ENCODE measurements around the gene DUSP5.
A peak's percentile ranks its signal among the peaks of the same experiment; 100 is the strongest.
"Not testable (repeated sequence)": the region's sequence is repeated elsewhere in the genome, so short reads cannot be mapped to it uniquely, and the experiment has no call there.

Gene DUSP5

GRCh38 chr10:110461088-110461487 lies 36.6 kb upstream of the DUSP5 start:
- DNase-seq = peak; percentile 88

DNA sequence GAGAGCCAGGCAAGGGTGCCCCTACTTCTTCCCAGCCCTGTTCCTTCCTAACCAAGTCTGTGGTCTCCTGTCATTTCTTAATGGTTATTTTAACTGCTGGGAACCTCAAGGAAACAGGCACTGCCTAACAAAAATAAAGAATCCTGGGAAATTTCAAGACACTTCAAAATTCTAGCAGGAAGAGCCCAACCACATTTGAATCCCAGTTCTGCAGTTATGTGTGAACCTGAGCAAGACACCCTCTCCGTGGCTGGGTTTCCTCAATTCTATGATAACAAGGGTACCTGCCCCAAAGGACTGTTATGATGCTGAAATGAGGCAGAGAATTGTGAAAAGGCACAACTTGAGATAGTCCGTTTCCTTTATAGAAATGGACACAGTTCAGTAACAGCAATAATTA lies 36.2 kb upstream of the DUSP5 start:
- peaks cover 65% of the 10 kb centered on the region for H3F3A ChIP-seq (ENCODE audit: insufficient read depth, low read length)
- peak; percentile 25 for DNase-seq
- peak overlapping the region; percentile 81 for H3K4me2 ChIP-seq (ENCODE audit: low read depth, low read length)
- no peak for TF ChIP-seq CTCF (IDR thresholded peaks at IDR 0.05; ENCODE audit: low read length)
- TF ChIP-seq EZH2phosphoT487 (IDR thresholded peaks at IDR 0.05; ENCODE audit: low read length) = no peak
- no peak for TF ChIP-seq EZH2 (optimal IDR thresholded peaks at IDR 0.05; ENCODE audit: low read depth, low read length)
- H3K27me3 ChIP-seq (replicated peaks; ENCODE audit: insufficient read depth, low read length) = no peaks in the 10 kb centered on the region
- peaks cover 30% of the 10 kb centered on the region for H3K79me2 ChIP-seq (ENCODE audit: low read length)
- H3K4me3 ChIP-seq (ENCODE audit: low read length) = no peak overlapping the region; the same call in 1 of the 2 replicates
- H4K20me1 ChIP-seq (ENCODE audit: insufficient read depth, low read length) = no peaks in the 10 kb centered on the region
- H3K9me2 ChIP-seq (replicated peaks; ENCODE audit: insufficient read depth, low read length) = no peaks in the 10 kb centered on the region
- peaks cover 86% of the 10 kb centered on the region for H3K4me1 ChIP-seq (ENCODE audit: low read length)
- no peaks in the 10 kb centered on the region for H3K9me3 ChIP-seq (replicated peaks; ENCODE audit: insufficient read depth, low read length)
- no peaks in the 10 kb centered on the region for H3K36me3 ChIP-seq (replicated peaks; ENCODE audit: insufficient read depth, low read length)
- peak overlapping the region; percentile 99 for H3K9ac ChIP-seq (ENCODE audit: low read length)
- peak overlapping the region; percentile 99 for H3K27ac ChIP-seq (ENCODE audit: low read length)
- no peak overlapping the region for H2AFZ ChIP-seq (ENCODE audit: low read length)

More at GRCh38 chr10:110461088-110461487, 36.6 kb upstream of the DUSP5 start:
- H3K4me2 ChIP-seq (ENCODE audit: low read depth, low read length) = peak overlapping the region; percentile 81
- no peaks in the 10 kb centered on the region for H3K9me3 ChIP-seq (replicated peaks; ENCODE audit: insufficient read depth, low read length)
- H4K20me1 ChIP-seq (ENCODE audit: insufficient read depth, low read length) = no peaks in the 10 kb centered on the region
- H3K27ac ChIP-seq (ENCODE audit: low read length) = peak overlapping the region; percentile 99
- H3K9me2 ChIP-seq (replicated peaks; ENCODE audit: insufficient read depth, low read length) = no peaks in the 10 kb centered on the region
- peaks cover 90% of the 10 kb centered on the region for H3K4me1 ChIP-seq (ENCODE audit: low read length)
- peaks cover 66% of the 10 kb centered on the region for H3F3A ChIP-seq (ENCODE audit: insufficient read depth, low read length)
- peak overlapping the region; percentile 99 for H3K9ac ChIP-seq (ENCODE audit: low read length)
- no peaks in the 10 kb centered on the region for H3K27me3 ChIP-seq (replicated peaks; ENCODE audit: insufficient read depth, low read length)
- peak overlapping the region; percentile 72 for H3K4me3 ChIP-seq (ENCODE audit: low read length)
- H3K36me3 ChIP-seq (replicated peaks; ENCODE audit: insufficient read depth, low read length) = no peaks in the 10 kb centered on the region
- H3K79me2 ChIP-seq (ENCODE audit: low read length) = peaks cover 34% of the 10 kb centered on the region
- H2AFZ ChIP-seq (ENCODE audit: low read length) = no peak overlapping the region
- TF ChIP-seq EZH2phosphoT487 (IDR thresholded peaks at IDR 0.05; ENCODE audit: low read length) (no peak), CTCF (IDR thresholded peaks at IDR 0.05; ENCODE audit: low read length) (no peak), EZH2 (optimal IDR thresholded peaks at IDR 0.05; ENCODE audit: low read depth, low read length) (no peak)

DNA sequence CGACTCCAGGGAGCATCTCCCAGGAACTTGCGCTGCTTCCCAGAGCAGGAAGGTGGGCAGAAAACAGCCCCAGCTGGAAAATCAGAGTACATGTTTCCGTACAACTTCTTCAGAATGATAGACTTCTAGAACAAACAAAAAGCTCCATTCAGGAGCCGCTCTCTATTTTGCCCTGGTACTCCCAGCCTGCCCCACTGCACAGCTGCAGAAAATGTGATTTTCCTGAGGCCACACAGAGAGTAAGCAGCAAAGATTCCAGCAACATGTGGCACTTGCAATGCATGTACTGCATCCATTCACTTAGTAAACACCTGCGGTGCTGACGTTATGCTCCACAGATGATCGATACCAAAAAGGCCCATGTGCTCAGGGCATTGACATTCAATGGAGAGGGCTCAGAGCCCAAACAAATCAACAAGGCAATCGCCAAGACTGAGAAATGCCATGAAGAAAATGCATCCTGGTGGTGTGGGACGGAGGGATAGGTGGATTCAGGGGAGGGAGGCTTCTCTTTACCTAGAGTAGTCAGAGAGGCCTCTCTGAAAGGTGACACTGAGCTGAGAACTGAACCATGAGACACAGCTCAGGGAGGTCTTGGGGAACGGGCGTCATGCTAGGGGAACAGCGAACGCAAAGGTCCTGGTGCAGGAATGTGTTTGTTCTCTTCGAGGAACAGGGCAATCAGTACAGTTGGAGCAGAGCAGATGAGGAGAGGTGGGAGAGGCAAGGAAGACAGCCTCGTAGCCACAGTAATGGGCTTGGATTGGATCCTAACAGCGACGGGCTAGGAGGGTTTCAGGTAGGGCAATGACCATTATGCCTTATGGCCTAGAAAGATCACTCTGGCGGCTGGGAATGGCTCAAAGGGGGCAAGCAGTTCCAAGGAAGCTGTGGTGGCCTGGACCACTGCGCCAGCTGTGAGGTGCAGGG lies 35.3 kb upstream of the DUSP5 start:
- H3K27ac ChIP-seq (ENCODE audit: low read length) = no peak overlapping the region; the same call in 1 of the 2 replicates
- no peaks in the 10 kb centered on the region for H3K9me2 ChIP-seq (replicated peaks; ENCODE audit: insufficient read depth, low read length)
- H3K9ac ChIP-seq (ENCODE audit: low read length) = no peak overlapping the region
- H4K20me1 ChIP-seq (ENCODE audit: insufficient read depth, low read length) = no peaks in the 10 kb centered on the region
- H3K36me3 ChIP-seq (replicated peaks; ENCODE audit: insufficient read depth, low read length) = no peaks in the 10 kb centered on the region
- DNase-seq = no peak
- no peak overlapping the region for H3K4me2 ChIP-seq (ENCODE audit: low read depth, low read length)
- no peak overlapping the region for H2AFZ ChIP-seq (ENCODE audit: low read length)
- no peak overlapping the region for H3K4me3 ChIP-seq (ENCODE audit: low read length)
- TF ChIP-seq CTCF (IDR thresholded peaks at IDR 0.05; ENCODE audit: low read length) (no peak), EZH2 (optimal IDR thresholded peaks at IDR 0.05; ENCODE audit: low read depth, low read length) (no peak), EZH2phosphoT487 (IDR thresholded peaks at IDR 0.05; ENCODE audit: low read length) (no peak)
- no peaks in the 10 kb centered on the region for H3K9me3 ChIP-seq (replicated peaks; ENCODE audit: insufficient read depth, low read length)
- H3K27me3 ChIP-seq (replicated peaks; ENCODE audit: insufficient read depth, low read length) = no peaks in the 10 kb centered on the region
- peaks cover 57% of the 10 kb centered on the region for H3F3A ChIP-seq (ENCODE audit: insufficient read depth, low read length)
- peaks cover 21% of the 10 kb centered on the region for H3K79me2 ChIP-seq (ENCODE audit: low read length)
- H3K4me1 ChIP-seq (ENCODE audit: low read length) = peaks cover 77% of the 10 kb centered on the region

GRCh38 chr10:110468258-110468657 lies 29.4 kb upstream of the DUSP5 start:
- not testable (repeated sequence) for H2AFZ ChIP-seq (ENCODE audit: low read length); H3K36me3 ChIP-seq (replicated peaks; ENCODE audit: insufficient read depth, low read length); H3K9me3 ChIP-seq (replicated peaks; ENCODE audit: insufficient read depth, low read length); H3K9ac ChIP-seq (ENCODE audit: low read length); DNase-seq; H3K9me2 ChIP-seq (replicated peaks; ENCODE audit: insufficient read depth, low read length); H3K27me3 ChIP-seq (replicated peaks; ENCODE audit: insufficient read depth, low read length); H3K79me2 ChIP-seq (ENCODE audit: low read length); H3K4me2 ChIP-seq (ENCODE audit: low read depth, low read length); H4K20me1 ChIP-seq (ENCODE audit: insufficient read depth, low read length); H3K27ac ChIP-seq (ENCODE audit: low read length); H3K4me3 ChIP-seq (ENCODE audit: low read length)
- Histone ChIP-seq H3F3A (ENCODE audit: insufficient read depth, low read length) (peaks cover 18% of the 10 kb centered on the region), H3K4me1 (ENCODE audit: low read length) (peaks cover 26% of the 10 kb centered on the region)

GRCh38 chr10:110470541-110470940 lies 27.2 kb upstream of the DUSP5 start:
- not testable (repeated sequence) for H3K4me3 ChIP-seq (ENCODE audit: low read length); H3K9ac ChIP-seq (ENCODE audit: low read length); DNase-seq; H4K20me1 ChIP-seq (ENCODE audit: insufficient read depth, low read length); H2AFZ ChIP-seq (ENCODE audit: low read length); H3F3A ChIP-seq (ENCODE audit: insufficient read depth, low read length); H3K27ac ChIP-seq (ENCODE audit: low read length); H3K79me2 ChIP-seq (ENCODE audit: low read length); H3K9me3 ChIP-seq (replicated peaks; ENCODE audit: insufficient read depth, low read length); H3K9me2 ChIP-seq (replicated peaks; ENCODE audit: insufficient read depth, low read length); H3K4me2 ChIP-seq (ENCODE audit: low read depth, low read length); H3K36me3 ChIP-seq (replicated peaks; ENCODE audit: insufficient read depth, low read length); H3K27me3 ChIP-seq (replicated peaks; ENCODE audit: insufficient read depth, low read length); H3K4me1 ChIP-seq (ENCODE audit: low read length)
